ENCODE data around the gene TEKT3.

TEKT3 gene

GRCh38 chr17:15293558-15293957, 47.8 kb downstream of the TEKT3 start:
- no peak for DNase-seq (ENCODE audit: low read depth in 2 of 2)

- DNase-seq (ENCODE audit: low read depth in 2 of 2): peak in 1 of 2 experiments; percentile 36
Measured at GRCh38 chr17:15291674-15292361, 49.6 kb downstream of the TEKT3 start.

GRCh38 chr17:15290605-15291004, 50.8 kb downstream of the TEKT3 start:
- no peak for DNase-seq (ENCODE audit: low read depth in 2 of 2)

- DNase-seq (ENCODE audit: low read depth in 2 of 2): no peak
Measured at GRCh38 chr17:15289285-15290183, 51.9 kb downstream of the TEKT3 start.

GRCh38 chr17:15288859-15289258, 52.5 kb downstream of the TEKT3 start:
- no peak for DNase-seq (ENCODE audit: low read depth in 2 of 2)

GRCh38 chr17:15287538-15288267, 53.7 kb downstream of the TEKT3 start:
- DNase-seq (ENCODE audit: low read depth in 2 of 2): no peak

GRCh38 chr17:15285466-15285865, 55.9 kb downstream of the TEKT3 start:
- no peak for DNase-seq (ENCODE audit: low read depth in 2 of 2)

GRCh38 chr17:15284537-15284936, 56.9 kb downstream of the TEKT3 start:
- no peak for DNase-seq (ENCODE audit: low read depth in 2 of 2)

- DNase-seq (ENCODE audit: low read depth in 2 of 2): no peak
Measured at GRCh38 chr17:15284107-15284506, 57.3 kb downstream of the TEKT3 start.

GRCh38 chr17:15281909-15282308, 59.5 kb downstream of the TEKT3 start:
- DNase-seq (ENCODE audit: low read depth in 2 of 2): no peak

- peak; percentile 62 to 64 for DNase-seq (ENCODE audit: low read depth in 2 of 2)
Measured at GRCh38 chr17:15278924-15279477, 62.4 kb downstream of the TEKT3 start.

- no peak for DNase-seq (ENCODE audit: low read depth in 2 of 2)
Measured at GRCh38 chr17:15278380-15278779, 63.0 kb downstream of the TEKT3 start.

GRCh38 chr17:15274017-15274416, 67.4 kb downstream of the TEKT3 start:
- DNase-seq (ENCODE audit: low read depth in 2 of 2): no peak

GRCh38 chr17:15273141-15273793, 68.1 kb downstream of the TEKT3 start:
- no peak for DNase-seq (ENCODE audit: low read depth in 2 of 2)

- no peak for DNase-seq (ENCODE audit: low read depth in 2 of 2)
Measured at GRCh38 chr17:15271741-15272140, 69.7 kb downstream of the TEKT3 start.

- DNase-seq (ENCODE audit: low read depth in 2 of 2): no peak
Measured at GRCh38 chr17:15270628-15271381, 70.6 kb downstream of the TEKT3 start.

GRCh38 chr17:15269780-15270089, 71.7 kb downstream of the TEKT3 start:
- no peak for DNase-seq (ENCODE audit: low read depth in 2 of 2)

GRCh38 chr17:15269087-15269779, 72.2 kb downstream of the TEKT3 start:
- no peak for DNase-seq (ENCODE audit: low read depth in 2 of 2)

- no peak for DNase-seq (ENCODE audit: low read depth in 2 of 2)
Measured at GRCh38 chr17:15268461-15268860, 72.9 kb downstream of the TEKT3 start.

GRCh38 chr17:15267996-15268395, 73.4 kb downstream of the TEKT3 start:
- DNase-seq (ENCODE audit: low read depth in 2 of 2): no peak
